ENCODE measurements around the gene SLC22A13. TPM values are rescaled to one million over a fixed set of nuclear protein-coding genes. Genes with fewer than 3 reads are reported as not detected.

The SLC22A13 gene
- total RNA-seq, 3 donors from 2014 or later (not counting 1 experiment from before 2014, with no cell fraction given), result 0.16 to 0.85 (median 0.40) TPM

- Mint-ChIP-seq H3K4me3 (no peak overlapping the region), H3K27me3 (ENCODE audit: low read depth in 2 of 2) (peaks cover 0 to 10% of the 10 kb centered on the region in 2 donors), H3K4me1 (no peaks in the 10 kb centered on the region), H3K9me3 (no peaks in the 10 kb centered on the region), H3K27ac (no peak overlapping the region), H3K36me3 (no peaks in the 10 kb centered on the region)
- no peaks in the 10 kb centered on the region for H3K27me3 ChIP-seq (ENCODE audit: control insufficient read depth, insufficient read depth, low read length)
- H3K4me1 ChIP-seq (ENCODE audit: control insufficient read depth, insufficient read depth, low read length), result no peaks in the 10 kb centered on the region
- no peaks in the 10 kb centered on the region for H3K9me3 ChIP-seq (ENCODE audit: control insufficient read depth, insufficient read depth, low read length)
- no peak overlapping the region for H3K27ac ChIP-seq (ENCODE audit: low read length)
- H3K4me3 ChIP-seq (ENCODE audit: low read length), result no peak overlapping the region
- intact Hi-C loops (cut with micrococcal nuclease), result loop anchor here (5.0 kb wide), 1 partner anchor 180 kb away; no protein-coding TSS in a partner anchor
- TF ChIP-seq CTCF (IDR thresholded peaks at IDR 0.05), result no peak
- DNase-seq, result no peak
- no peaks in the 10 kb centered on the region for H3K36me3 ChIP-seq (ENCODE audit: control insufficient read depth, insufficient read depth, low read length)
- no peak for ATAC-seq
Observed at GRCh38 chr3:38297537-38297936, 31.9 kb downstream of the SLC22A13 start.

- H3K4me1 ChIP-seq (ENCODE audit: control insufficient read depth, insufficient read depth, low read length), result no peaks in the 10 kb centered on the region
- intact Hi-C loops (cut with micrococcal nuclease), result loop anchor here (5.0 kb wide), 1 partner anchor 181 kb away; no protein-coding TSS in a partner anchor
- TF ChIP-seq CTCF (IDR thresholded peaks at IDR 0.05), result peak; percentile 19
- H3K9me3 ChIP-seq (ENCODE audit: control insufficient read depth, insufficient read depth, low read length), result no peaks in the 10 kb centered on the region
- no peaks in the 10 kb centered on the region for H3K9me3 Mint-ChIP-seq
- peaks cover 3 to 10% of the 10 kb centered on the region in 2 donors for H3K27me3 Mint-ChIP-seq (ENCODE audit: low read depth in 2 of 2)
- no peaks in the 10 kb centered on the region for H3K27me3 ChIP-seq (ENCODE audit: control insufficient read depth, insufficient read depth, low read length)
- H3K36me3 Mint-ChIP-seq, result no peaks in the 10 kb centered on the region
- 82% methylated on average over 4 of the region's 5 CpGs for whole genome bisulfite sequencing (ENCODE audit: insufficient coverage)
- no peak overlapping the region for H3K4me3 ChIP-seq (ENCODE audit: low read length)
- no peak for ATAC-seq
- H3K4me3 Mint-ChIP-seq, result no peak overlapping the region
- no peak overlapping the region for H3K27ac Mint-ChIP-seq
- peak in 1 of 2 donors; percentile 17 for DNase-seq
- no peaks in the 10 kb centered on the region for H3K36me3 ChIP-seq (ENCODE audit: control insufficient read depth, insufficient read depth, low read length)
- no peaks in the 10 kb centered on the region for H3K4me1 Mint-ChIP-seq
- H3K27ac ChIP-seq (ENCODE audit: low read length), result no peak overlapping the region
Observed at GRCh38 chr3:38297947-38298711, 32.5 kb downstream of the SLC22A13 start.

- Histone ChIP-seq H3K4me3 (ENCODE audit: low read length) (no peak overlapping the region), H3K27ac (ENCODE audit: low read length) (no peak overlapping the region), H3K4me1 (ENCODE audit: control insufficient read depth, insufficient read depth, low read length) (peaks cover 4% of the 10 kb centered on the region), H3K9me3 (ENCODE audit: control insufficient read depth, insufficient read depth, low read length) (no peaks in the 10 kb centered on the region), H3K27me3 (ENCODE audit: control insufficient read depth, insufficient read depth, low read length) (no peaks in the 10 kb centered on the region), H3K36me3 (ENCODE audit: control insufficient read depth, insufficient read depth, low read length) (no peaks in the 10 kb centered on the region)
- Mint-ChIP-seq H3K36me3 (no peaks in the 10 kb centered on the region), H3K27ac (no peak overlapping the region), H3K9me3 (no peaks in the 10 kb centered on the region), H3K4me3 (no peak overlapping the region), H3K27me3 (ENCODE audit: low read depth in 2 of 2) (peaks cover 14 to 24% of the 10 kb centered on the region in 2 donors), H3K4me1 (no peaks in the 10 kb centered on the region)
- ATAC-seq, result no peak
- TF ChIP-seq CTCF (IDR thresholded peaks at IDR 0.05), result no peak
- 86% methylated on average over 5 of the region's 5 CpGs for whole genome bisulfite sequencing (ENCODE audit: insufficient coverage)
- intact Hi-C loops (cut with micrococcal nuclease), result no loop called here
- DNase-seq, result no peak
Observed at GRCh38 chr3:38306941-38307340, 41.3 kb downstream of the SLC22A13 start.

- no peak for TF ChIP-seq CTCF (IDR thresholded peaks at IDR 0.05)
- Histone ChIP-seq H3K36me3 (ENCODE audit: control insufficient read depth, insufficient read depth, low read length) (no peaks in the 10 kb centered on the region), H3K4me1 (ENCODE audit: control insufficient read depth, insufficient read depth, low read length) (peaks cover 4% of the 10 kb centered on the region), H3K27ac (ENCODE audit: low read length) (no peak overlapping the region), H3K27me3 (ENCODE audit: control insufficient read depth, insufficient read depth, low read length) (no peaks in the 10 kb centered on the region), H3K4me3 (ENCODE audit: low read length) (no peak overlapping the region), H3K9me3 (ENCODE audit: control insufficient read depth, insufficient read depth, low read length) (no peaks in the 10 kb centered on the region)
- Mint-ChIP-seq H3K36me3 (no peaks in the 10 kb centered on the region), H3K27ac (no peak overlapping the region), H3K27me3 (ENCODE audit: low read depth in 2 of 2) (peaks cover 14 to 28% of the 10 kb centered on the region in 2 donors), H3K4me3 (no peak overlapping the region), H3K9me3 (no peaks in the 10 kb centered on the region), H3K4me1 (no peaks in the 10 kb centered on the region)
- ATAC-seq (no peak), DNase-seq (no peak)
- 85% methylated on average over 12 of the region's 12 CpGs for WGBS (ENCODE audit: insufficient coverage)
- intact Hi-C loops (cut with micrococcal nuclease), result no loop called here
Observed at GRCh38 chr3:38307599-38307998, 42.0 kb downstream of the SLC22A13 start.
